Panc1 (cell line): ENCODE measurements around the gene HELT.

ENCODE experiments used
- POLR2AphosphoS5 ChIP-seq: IDR thresholded peaks from 2 replicates; pipeline ENCODE4 v1.6.1; 2012; ENCODE audit warnings: mild to moderate bottlenecking, low read depth, low read length, moderate library complexity
- TCF7L2 ChIP-seq: IDR thresholded peaks from 2 replicates; pipeline ENCODE4 v1.6.1; 2011; ENCODE audit warnings: mild to moderate bottlenecking, low read depth, low read length, inconsistent platforms
- TF ChIP-seq, protein P1 (sequence below), 2 experiments: IDR thresholded peaks; 2 replicates each; pipeline ENCODE4 v1.6.1; 2011 to 2012; ENCODE audit warnings: low read depth in 2 of 2, control low read depth in 1 of 2, low read length in 1 of 2, mild to moderate bottlenecking in 1 of 2, moderate library complexity in 1 of 2; ENCODE audit not compliant: insufficient read depth in 1 of 2
- TF ChIP-seq, protein P2 (sequence below): fragments of 450-650 bp; IDR thresholded peaks from 2 replicates; pipeline ENCODE4 v1.5.1; 2017; ENCODE audit warnings: mild to moderate bottlenecking

DNA sequence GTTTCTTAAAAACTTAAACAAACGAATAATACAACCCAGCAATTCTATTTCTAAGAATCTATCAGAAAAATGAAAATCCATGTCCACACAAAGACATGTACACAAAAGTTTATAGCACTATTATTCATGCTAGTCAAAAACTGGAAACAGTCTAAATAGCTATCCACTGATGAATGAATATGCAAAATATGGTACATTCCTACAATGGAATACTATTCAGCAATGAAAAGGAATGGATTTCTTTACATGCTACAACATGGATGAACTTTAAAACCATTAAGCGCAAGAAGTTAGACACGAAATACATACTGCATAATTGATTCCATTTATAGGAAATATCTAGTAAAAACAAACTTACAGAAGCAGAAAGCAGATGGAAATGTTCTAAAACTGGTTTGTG is 43.3 kb downstream of the HELT start:
- TF ChIP-seq, protein P1, sequence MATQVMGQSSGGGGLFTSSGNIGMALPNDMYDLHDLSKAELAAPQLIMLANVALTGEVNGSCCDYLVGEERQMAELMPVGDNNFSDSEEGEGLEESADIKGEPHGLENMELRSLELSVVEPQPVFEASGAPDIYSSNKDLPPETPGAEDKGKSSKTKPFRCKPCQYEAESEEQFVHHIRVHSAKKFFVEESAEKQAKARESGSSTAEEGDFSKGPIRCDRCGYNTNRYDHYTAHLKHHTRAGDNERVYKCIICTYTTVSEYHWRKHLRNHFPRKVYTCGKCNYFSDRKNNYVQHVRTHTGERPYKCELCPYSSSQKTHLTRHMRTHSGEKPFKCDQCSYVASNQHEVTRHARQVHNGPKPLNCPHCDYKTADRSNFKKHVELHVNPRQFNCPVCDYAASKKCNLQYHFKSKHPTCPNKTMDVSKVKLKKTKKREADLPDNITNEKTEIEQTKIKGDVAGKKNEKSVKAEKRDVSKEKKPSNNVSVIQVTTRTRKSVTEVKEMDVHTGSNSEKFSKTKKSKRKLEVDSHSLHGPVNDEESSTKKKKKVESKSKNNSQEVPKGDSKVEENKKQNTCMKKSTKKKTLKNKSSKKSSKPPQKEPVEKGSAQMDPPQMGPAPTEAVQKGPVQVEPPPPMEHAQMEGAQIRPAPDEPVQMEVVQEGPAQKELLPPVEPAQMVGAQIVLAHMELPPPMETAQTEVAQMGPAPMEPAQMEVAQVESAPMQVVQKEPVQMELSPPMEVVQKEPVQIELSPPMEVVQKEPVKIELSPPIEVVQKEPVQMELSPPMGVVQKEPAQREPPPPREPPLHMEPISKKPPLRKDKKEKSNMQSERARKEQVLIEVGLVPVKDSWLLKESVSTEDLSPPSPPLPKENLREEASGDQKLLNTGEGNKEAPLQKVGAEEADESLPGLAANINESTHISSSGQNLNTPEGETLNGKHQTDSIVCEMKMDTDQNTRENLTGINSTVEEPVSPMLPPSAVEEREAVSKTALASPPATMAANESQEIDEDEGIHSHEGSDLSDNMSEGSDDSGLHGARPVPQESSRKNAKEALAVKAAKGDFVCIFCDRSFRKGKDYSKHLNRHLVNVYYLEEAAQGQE (IDR thresholded peaks at IDR 0.05; ENCODE audit: insufficient read depth in 1 of 2, low read depth in 2 of 2, low read length in 1 of 2), result no peak
- TF ChIP-seq, protein P2, sequence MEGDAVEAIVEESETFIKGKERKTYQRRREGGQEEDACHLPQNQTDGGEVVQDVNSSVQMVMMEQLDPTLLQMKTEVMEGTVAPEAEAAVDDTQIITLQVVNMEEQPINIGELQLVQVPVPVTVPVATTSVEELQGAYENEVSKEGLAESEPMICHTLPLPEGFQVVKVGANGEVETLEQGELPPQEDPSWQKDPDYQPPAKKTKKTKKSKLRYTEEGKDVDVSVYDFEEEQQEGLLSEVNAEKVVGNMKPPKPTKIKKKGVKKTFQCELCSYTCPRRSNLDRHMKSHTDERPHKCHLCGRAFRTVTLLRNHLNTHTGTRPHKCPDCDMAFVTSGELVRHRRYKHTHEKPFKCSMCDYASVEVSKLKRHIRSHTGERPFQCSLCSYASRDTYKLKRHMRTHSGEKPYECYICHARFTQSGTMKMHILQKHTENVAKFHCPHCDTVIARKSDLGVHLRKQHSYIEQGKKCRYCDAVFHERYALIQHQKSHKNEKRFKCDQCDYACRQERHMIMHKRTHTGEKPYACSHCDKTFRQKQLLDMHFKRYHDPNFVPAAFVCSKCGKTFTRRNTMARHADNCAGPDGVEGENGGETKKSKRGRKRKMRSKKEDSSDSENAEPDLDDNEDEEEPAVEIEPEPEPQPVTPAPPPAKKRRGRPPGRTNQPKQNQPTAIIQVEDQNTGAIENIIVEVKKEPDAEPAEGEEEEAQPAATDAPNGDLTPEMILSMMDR, result no peak
- TF ChIP-seq POLR2AphosphoS5 (no peak), TCF7L2 (no peak)
